Measurements from ENCODE around the gene DYNC2H1.

The DYNC2H1 gene

DNA sequence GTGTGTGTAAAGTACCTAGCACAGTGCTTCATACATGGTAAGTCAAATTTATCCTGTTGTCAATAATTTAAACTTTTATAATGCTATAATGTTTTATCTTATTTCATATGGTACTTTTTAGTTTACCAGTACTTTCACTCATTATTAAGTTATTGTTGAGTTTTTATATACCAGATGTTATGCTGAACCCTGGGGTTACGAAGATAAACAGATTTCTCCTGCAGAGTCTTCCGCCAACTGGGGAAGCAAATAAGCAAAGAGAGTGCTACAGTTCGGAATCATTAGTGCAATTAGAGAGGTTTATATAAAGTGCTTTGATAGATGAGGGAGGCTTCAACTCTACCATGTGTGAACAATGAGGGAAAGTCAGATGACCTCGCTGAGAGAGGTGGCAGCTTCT, 362.3 kb downstream of the DYNC2H1 start:
- DNase-seq: no peak

DNA sequence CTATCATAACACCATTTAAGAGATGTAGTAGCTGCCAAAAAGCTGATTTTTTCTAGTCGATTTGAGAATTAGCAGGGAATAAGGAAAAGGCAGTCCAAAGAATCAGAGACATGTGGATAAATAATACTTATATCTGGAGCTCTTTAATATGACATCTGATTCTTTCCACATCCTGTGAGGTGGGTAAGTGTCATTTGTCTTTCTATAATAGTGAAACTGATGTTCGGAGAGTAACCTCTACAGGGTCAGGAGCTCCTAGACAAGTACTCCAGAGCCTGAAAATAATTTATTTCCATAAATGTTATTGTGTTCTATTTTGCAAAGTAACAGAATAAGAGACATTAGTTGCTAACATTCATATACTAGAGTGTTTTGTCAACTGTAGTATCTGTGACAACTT, 367.6 kb downstream of the DYNC2H1 start:
- no peak for DNase-seq

DNA sequence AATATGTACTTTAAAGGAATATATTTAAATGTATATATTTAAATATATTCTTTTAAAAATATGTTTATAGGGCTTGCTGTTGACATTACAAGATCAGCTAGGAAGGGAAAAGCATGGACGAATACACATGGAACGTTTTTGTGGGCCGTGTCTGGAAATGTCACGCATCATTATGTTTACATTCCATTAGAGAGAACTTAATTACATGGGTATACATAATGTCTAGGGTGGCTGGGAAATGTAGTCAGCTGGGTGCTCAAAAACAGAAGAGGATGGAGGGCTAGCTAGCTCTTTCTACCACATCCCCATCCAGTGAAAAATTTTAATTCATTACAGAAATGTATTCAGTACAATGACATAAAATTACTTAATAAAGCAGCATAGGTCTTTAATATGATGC, 371.2 kb downstream of the DYNC2H1 start:
- DNase-seq: no peak

DNA sequence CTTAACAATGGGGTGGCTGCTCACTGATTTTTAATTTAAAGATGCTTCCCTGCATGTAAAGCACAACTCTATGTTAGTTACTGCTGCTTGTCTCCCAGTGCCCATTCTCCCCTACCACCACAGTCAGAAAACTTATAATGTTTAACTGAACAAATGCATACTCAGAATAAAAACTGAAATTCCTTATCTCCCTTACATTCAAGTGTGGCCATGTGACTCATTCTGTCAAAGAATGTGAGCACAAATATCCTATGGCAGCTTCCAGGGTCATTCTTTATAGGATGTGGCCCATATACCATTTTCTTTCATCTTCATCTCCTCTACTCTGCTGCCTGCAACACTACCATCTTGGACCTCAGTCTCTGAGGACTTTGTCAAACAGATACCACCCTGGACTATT, 374.8 kb downstream of the DYNC2H1 start:
- no peak for DNase-seq

DNA sequence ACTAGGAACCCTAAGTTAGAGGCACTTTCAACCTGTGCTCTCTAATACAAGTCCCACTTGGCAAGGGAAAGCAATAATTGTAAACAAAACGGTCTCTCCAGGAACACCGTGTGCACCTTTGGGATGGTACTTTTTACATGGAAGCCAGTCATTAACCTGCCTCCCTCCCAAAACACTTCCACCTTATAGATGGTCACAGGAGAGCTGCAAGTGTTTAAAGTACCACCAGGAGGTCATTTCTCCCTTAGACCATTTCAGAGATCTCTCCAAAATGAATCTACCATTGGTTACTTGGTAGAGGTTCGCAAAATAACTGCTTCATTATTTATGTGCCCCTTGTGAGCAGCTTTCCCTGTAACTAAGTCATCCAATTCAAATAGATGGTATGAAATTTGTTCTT, 375.3 kb downstream of the DYNC2H1 start:
- DNase-seq: no peak

DNA sequence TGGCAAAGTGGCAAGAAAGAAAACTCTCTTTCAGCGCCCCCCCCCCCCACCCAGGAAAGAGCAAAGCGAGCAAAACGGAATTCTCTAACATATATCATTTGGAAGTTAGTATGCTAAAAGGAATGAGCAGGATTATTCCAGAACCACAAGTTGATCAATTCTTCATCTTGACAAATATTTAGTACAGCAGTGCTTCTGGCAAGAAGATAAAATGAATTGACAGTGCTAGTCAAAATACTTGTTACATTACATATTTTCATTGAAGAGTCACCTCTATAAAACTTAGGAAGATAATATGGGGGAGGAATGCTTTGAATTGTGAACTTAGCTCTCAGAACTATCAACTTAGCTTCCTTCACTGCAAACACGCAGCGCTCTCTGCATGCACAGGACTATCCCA, 377.4 kb downstream of the DYNC2H1 start:
- no peak for DNase-seq

DNA sequence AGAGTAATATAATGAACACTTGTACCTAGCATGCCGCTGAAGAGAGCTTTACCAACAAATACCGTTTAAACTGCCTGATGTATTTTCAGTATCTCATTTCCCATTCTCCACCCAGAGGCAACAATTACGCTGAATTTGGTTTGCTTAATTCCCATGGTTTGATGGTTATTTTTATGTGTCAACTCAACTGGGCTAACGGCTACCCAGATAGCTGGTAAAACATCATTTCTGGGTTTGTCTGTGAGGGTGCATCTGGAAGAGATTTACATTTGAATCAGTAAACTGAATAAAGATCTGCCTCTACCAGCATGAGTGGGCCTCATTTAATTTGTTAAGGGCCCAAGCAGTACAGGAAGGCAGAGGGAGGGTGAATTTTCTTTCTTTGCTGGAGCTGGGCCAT, 377.9 kb downstream of the DYNC2H1 start:
- DNase-seq: no peak

DNA sequence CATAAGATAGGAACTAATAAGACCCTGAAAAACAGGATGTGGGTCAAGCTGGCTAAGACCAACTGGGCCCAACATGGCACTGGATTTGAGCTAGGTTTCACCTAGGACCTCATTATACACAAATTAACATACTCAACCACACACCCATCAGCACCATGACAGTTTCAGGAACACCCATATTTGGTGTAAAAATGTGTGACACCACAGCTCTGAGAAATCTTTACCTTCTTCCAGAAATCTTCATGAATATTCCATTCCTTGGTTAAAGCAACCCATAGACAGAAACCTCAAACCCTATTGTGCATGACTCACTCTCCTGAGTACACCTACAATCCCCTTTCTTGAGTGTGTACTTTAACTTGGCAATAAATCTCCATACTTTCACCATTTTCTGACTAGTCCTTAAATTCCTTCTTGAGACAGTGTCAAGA, 378.8 kb downstream of the DYNC2H1 start:
- no peak for DNase-seq

DNA sequence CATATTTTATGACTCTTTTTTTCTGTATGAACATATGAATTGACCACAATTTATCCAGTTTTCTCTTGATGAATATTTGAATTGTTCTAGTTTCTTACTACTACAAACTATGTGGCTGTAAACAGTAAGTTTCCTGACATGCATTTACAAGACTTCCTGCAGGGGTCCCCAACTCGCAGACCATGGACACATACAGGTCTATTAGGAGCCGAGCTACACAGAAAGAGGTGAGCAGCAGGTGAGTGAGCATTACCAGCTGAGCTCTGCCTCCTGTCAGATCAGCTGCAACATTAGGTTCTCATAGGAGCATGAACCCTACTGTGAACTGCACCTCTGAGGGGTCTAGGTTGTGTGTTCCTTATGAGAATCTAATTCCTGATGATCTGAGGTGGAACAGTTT, 379.4 kb downstream of the DYNC2H1 start:
- DNase-seq: no peak

DNA sequence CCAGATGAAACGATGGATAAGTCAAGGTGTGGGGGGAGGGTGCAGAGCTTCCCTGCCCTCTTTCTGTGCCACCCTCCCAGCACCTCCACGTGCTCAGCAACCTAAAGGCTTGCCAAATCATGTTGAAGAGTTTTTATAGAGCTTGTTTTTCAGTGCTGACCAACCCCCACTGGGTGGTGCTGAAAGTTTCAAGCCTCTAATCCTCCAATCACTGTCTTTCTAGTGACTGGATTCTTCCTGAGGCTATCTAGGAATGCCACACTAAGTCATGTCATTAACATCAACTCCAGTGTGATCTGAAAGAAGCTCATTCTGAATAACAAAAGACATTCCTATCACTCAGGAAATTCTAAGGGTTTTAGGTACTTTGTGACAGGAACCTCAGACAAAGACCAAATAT, 382.6 kb downstream of the DYNC2H1 start:
- no peak for DNase-seq

DNA sequence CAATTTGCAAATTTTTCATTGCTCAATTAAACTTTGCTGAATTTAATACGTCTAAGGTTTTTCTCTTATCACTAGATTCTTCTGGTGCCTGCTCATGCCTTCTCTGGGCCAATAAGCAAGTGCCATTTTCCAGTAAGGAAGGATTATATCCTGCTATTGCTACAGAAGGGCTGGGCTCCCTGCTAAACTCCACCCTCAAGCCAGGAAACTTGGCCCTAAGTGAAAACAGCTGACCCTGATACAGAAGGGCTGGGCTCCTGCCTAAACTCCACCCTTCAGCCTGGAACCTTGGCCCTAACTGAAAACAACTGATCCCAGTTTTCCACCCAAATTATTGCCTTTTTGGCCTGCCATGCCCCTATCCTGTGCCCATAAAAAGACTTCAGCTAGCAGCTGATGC, 385.3 kb downstream of the DYNC2H1 start:
- no peak for DNase-seq

DNA sequence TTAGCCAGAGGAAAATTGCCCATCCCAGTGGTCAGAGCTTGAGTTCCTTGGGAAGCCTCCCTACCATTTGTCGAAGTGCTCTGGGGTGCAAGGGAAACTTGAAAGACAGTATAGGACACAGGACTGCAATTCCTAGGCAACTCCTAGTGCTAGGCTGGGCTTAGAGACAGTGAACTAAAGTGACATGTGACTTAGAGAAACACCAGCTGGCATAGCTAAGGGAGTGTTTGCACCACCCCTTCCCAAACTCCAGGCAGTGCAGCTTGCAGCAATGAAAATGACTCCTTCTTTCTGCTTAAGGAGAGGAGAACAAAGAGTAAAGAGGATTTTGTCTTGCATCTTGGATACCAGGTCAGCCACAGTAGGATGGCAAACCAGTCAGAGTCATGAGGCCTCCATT, 388.0 kb downstream of the DYNC2H1 start:
- DNase-seq: no peak

DNA sequence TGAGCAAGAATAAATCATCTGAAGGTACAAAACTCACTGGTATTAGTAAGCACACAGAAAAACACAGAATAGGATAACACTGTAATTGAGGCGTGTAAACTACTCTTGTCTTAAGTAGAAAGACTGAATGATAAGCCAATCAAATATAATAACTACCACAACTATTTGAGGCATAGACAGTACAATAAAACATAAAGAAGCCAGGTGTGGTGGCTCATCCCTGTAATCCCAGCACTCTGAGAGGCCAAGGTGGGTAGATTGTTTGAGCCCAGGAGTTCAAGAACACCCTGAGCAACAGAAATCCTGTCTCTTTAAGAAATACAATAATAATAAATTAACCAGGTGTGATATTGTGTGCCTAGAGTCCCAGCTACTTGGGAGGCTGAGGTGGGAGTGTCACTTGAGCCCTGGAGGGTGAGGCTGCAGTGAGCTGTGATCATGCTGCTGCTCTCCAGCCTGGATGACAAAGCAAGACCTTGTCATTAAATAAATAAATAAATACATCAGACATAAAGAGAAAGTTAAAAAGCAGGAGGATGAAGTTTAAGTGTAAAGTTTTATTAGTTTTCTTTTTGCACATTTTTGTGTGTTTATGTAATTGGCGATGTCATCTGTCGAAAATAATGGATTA, 390.6 kb downstream of the DYNC2H1 start:
- no peak for DNase-seq

DNA sequence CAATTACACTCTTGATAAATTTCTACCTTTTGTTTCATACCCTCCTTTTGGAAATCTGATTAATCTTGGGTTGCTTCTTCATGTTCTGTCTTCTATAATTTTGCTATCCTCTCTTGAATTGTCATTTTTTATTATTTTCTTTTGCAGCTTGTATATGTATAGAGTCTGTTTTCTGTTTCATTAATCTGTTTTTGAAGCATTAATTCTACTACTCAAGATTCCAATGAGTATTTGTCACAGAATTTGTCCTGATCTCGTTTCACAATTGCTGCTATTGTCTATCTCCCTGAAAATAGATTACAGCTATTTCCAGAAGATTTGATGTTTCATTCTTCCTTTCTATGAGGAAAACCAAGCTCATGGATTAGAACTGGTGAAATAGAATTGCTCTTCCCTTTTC, 406.1 kb downstream of the DYNC2H1 start:
- no peak for DNase-seq

DNA sequence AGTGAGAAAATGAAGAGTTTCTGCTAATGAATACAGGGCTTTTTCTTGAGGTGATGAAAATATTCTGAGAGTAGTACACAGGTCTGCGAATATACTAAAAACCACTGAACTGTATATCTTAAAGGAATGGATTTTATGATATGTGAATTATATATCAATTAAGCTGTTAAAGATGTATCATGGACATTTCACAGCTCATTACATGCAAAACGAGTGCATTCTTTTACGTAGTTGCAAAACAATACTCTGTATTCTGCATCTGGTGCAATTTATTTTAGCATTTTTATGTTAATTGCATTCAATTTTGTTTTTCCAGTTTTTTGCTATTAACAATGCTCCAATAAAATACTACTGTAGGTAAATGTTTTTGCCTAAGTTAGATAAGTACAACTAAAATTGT, 411.6 kb downstream of the DYNC2H1 start:
- no peak for DNase-seq

DNA sequence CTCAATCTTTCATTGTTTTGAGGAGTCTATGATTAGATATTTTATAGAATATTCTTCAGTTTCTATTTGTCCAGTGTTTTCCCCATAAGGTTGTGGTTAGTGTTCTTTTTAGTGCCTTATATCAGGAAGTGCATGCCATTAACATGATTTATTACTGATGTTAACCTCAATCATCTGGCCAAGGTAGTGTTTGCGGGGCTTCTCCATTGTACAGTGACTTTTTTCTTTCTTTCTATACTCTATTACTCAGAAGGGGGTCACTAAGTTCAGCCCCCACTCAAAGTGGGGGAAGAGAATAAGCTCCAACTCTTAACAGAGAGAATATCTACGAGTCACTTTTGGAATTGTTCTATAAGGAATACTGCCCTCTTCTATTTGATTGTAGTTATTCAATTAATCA, 415.8 kb downstream of the DYNC2H1 start:
- DNase-seq: no peak

DNA sequence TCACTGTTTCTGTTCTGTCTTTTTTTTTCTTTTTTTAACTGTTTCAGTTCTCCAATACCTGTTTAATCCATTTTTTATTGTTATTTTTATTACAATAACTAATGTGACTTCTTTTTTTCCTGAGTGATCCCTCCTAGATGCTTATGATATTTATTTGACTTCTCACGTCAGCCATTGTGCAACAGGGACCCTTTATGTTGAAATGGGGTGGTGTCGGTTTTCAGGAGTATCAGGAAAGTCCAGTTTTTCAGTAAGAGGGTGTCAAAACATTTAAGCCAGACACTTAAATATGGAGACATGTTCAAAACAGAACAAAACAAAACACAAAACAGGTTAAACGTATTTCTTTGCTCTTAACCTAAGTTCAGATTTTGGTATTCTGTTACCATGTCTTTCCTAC, 418.8 kb downstream of the DYNC2H1 start:
- DNase-seq: no peak

DNA sequence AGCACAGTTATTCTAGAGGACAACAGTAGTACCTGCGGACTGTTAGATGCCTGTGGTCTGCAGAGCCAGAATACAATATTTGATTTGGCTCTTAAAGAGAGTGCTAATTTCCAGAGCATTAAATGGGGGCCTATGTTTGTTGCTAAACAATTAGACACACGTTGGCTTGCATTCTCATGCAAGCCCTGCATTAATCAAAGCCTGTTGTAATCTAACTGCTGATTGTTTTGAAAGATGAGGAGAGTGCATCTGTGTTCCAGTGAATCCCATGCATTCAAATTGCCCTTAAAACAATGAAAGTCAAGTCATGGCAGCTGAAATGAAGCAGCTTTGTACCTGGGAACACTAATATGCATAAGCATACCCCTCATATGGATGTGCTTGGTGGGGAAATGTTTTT, 419.4 kb downstream of the DYNC2H1 start:
- DNase-seq: no peak

DNA sequence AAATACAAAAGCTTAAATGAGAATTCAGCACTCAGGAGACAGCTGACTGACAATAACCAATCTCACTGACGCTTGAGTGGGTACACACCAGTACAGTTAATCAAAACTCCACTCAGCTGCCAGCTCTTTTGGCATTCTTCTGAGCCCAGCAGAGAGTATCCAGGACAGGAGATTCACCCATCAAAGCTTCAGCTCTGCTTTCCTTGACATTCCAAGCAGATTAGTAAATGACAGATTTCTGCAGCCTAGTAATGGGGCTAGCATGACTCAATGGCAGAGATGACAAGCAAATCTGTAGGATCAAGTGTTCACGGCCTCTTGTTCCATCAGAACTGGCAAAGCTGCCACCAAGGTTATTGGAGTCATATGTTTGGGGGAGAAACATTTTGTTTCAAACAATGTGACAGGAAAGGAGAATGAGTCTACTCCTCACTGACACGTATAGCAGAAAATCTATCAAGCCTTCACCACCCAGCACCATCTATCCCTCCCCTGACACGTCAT, 420.0 kb downstream of the DYNC2H1 start:
- no peak for DNase-seq

Measured in NCI-H1694 (cell line).